GM18861 (cell line): ENCODE data around the gene CEPT1.

Experiments used
- ATAC-seq: cut with Tn5 transposase; IDR thresholded peaks from one replicate; pipeline ENCODE4 v1.9.1; 2021; ENCODE audit not compliant: unreplicated experiment

Gene CEPT1

DNA sequence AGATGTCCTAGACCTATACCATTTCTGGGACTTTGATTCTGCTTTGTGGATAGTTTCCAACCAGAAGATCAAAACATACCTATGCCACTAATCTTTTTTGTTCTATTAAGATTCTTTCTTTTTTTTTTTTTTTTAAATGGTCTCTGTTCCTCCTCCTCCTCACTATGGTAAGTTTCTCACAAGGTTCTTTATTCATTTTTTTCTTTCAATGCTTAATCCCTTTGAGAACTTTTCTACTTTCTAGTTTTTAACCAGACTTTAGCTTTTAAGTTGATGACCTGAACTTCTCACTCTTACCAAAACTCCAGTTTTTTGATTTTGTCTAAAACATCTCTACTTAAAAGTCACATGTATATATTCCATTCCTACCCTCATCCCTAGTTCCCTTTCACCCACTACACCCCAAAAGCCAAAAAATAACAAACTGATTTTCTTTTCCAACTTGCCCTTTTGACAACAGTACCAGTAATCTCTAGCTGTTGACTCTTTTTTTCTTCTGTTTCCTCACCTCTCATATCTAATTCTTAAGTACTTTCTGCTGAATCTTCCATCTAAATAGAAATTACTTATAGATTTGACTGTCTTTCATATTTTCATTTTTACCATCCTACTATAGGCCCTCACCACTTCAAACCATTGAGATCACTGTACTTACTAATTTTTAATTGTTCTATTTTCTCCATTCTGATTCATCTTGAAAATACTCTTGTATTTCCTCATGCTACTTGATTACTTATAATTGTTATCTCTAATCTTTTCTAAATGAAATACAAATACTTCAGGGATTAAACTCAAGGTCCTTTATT is 6.1 kb downstream of the CEPT1 start:
- no peak for ATAC-seq

DNA sequence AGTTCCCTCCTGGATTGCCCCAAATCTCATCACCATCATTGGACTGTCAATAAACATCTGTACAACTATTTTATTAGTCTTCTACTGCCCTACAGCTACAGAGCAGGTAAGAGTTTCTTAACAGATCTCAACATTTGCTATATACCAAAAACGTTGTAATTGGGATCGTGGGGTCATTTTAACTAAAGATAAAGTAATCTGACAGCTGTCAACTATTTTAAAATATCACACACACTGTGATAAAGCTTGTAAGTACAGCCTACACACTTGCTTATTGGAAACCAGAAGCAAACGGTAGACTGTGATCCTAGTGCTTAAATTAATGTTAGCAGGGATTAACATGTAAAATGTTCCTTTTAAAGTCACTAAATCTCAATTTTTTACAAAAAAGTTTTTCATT is 7.9 kb downstream of the CEPT1 start:
- ATAC-seq = no peak

DNA sequence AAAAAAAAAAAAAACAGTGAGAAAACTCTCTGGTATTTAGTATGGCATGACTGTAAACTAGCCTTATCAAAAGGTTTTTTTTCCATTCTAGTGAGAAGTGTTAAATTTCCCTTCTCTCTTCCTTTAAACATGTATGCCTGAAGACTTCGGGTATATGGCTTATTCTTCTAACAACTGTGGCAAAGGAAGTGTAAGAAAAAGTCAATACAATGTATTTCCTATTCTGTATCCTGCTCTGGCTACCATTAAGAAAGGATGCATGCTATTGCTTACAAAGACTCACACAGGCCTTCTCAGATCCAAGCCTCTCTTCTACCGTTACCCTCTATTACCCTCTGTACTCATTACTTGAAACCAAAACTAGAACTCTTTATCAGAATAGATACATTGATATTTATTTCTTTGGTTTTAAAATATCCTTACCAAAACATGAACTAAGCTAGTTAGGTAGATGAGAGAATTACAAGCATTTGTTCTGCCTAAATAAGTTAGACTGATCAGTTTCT is 8.4 kb downstream of the CEPT1 start:
- ATAC-seq = peak; percentile 64

GRCh38 chr1:111151838-111152237 is 11.8 kb downstream of the CEPT1 start:
- no peak for ATAC-seq

DNA sequence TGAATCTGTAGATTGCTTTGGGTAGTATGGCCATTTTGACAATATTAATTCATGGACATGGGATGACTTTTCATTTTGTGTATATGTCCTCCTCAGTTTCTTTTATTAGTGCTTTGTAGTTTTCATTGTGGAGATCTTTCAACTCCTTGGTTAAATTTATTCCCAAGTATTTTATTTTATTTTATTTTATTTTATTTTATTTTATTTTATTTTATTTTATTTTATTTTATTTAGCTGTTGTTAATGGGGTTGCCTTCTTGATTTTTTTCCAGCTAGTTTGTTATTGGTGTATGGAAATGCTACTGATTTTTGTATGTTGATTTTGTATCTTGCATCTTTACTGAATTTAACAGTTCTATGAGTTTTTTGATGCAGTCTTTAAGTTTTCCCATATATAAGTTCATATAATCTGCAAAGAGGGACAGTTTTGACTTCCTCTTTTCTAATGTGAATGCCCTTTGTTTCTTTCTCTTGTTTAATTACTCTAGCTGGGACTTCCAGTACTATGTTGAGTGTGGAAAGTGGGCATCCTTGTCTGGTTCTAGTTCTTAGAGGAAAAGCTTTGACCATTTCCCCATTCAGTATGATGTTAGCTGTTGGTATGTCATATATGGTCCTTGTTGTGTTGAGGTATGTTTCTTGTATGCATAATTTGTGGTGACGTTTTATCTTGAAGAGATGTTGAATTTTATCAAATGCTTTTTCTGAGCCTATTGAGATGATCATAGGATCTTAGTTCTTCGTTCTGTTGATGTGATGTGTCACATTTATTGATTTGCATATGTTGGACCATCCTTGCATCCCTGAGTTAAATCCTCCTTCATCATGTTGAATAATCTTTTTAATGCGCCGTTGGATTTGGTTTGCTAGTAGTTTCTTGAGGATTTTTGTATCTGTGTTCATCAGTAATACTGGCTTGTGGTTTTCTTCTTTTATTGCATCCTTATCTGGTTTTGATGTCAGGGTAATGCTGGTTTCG is 14.3 kb downstream of the CEPT1 start:
- ATAC-seq = no peak

DNA sequence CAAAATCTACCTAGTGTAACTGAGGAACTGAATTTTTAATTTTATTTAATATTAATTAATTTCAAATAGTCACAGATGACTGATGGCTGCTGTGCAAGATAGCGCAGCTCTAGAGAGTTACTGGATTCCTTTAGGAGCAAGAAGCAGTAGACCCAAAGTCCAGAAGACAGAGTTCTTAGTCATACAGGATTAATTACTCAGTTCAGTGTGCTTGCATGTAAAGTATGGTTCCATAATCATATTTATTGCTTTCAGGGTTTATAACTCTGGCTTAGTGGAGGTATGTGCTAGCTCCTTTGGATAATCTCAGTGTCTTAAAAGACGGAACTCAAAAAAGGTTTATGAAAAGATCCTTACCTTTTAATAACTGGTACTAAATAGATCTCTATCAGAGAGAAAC is 17.4 kb downstream of the CEPT1 start:
- ATAC-seq = no peak

DNA sequence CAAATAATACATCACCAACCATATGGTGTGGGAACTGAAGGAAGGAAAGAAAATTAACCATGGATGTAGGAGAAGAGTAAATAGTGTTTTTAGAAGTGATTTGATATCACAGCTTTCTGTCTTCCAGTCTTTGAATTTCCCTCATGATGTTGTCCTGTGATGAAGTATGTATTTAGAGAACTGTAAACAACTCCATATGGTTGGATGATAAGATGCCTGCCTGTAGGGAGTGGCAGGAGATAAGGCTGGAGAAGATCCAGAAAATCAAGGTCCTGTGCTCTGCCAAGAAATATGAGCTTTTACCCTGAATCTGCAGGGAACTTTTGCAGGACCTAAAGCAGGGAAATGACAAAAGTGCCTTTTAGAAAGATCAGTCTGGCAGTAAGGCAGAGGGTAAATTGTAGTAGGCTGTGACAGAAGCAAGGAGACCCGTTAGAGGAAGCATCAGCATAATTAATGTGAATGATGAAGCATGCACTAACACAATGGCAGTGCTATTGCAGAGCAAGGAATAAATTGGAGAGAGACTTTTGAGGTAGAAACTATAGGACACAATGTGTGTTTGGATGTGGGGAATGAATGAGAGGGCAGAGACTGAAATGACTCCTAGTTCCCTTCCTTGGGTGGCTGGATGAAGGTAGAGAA is 21.9 kb downstream of the CEPT1 start:
- ATAC-seq = no peak

GRCh38 chr1:111162488-111162880 is 22.5 kb downstream of the CEPT1 start:
- ATAC-seq = no peak

DNA sequence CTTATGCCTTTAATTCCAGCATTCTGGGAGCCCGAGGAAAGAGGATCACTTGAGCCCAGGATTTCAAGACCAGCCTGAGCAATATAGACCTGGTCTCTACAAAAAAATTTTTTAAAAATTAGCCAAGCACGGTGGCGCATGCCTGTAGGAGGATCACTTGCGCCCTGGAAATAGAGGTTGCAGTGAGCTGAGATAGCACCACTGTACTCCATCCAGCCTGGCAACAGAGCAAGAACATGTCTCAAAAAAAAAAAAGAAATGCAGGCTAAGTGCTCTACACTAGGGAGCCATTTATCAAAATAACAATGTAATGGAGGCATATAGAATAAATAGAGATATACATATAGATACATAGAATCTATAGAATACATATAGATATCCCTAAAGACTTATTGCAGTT is 23.3 kb downstream of the CEPT1 start:
- no peak for ATAC-seq

DNA sequence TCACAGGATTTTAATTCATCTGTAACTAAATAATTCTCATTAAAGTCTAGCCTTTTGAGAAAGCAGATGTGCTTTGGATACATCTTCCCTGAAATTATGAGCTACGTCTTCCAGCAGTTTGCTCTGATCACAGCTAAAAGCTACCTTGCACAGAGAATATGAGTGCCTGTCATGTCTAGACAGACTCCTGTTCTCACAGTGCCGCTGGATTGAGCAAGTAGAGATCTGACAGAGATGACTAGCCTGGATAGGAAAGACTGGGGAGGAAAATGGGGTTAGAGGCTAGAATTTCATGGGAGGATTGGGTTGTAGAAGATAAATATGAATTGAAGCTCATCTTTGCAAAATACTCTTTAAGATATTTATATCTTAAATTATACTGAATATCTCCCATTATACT is 24.1 kb downstream of the CEPT1 start:
- no peak for ATAC-seq

DNA sequence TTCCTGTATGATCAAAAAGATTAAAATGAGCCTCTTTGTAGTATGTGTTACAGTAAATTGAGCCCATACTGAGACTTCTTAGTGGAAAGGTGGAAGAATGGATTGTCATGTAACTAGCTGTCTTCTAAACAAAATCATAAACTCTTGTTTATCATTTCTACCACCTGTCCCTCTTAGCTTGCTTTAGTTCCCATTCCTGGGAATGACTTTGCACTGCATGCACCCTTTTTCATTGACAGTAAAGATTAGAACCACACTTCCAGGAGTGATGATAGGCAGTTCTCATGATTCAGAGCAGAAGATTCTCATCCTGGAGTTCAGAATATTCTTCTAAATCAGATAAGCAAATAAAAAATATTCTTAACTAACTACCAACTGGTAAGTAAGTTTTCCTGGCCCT is 32.4 kb downstream of the CEPT1 start:
- ATAC-seq = no peak

- ATAC-seq = no peak
These were observed 34.0 kb downstream of the CEPT1 start for GRCh38 chr1:111174070-111174469.

DNA sequence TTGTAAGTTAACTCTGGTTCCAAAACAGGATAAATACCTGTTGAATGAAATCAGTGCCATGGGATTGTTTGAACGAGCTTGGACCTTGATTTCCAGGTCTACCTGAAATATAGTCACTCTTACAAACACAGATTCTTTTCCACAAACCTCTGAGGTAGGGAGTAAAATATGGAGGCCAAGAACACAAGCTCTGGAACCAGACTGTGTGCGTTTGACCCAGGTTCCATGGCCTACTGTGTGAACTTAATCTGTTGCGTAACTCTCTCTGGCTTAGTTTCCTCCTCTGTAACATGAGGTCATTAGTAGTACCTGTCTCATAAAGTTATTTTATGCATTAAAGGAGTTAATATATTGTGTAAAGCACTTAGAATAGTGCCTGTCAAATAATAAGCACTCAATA is 35.3 kb downstream of the CEPT1 start:
- ATAC-seq = no peak

- ATAC-seq = peak; percentile 73
These were observed 36.7 kb downstream of the CEPT1 start for GRCh38 chr1:111176678-111177077.

DNA sequence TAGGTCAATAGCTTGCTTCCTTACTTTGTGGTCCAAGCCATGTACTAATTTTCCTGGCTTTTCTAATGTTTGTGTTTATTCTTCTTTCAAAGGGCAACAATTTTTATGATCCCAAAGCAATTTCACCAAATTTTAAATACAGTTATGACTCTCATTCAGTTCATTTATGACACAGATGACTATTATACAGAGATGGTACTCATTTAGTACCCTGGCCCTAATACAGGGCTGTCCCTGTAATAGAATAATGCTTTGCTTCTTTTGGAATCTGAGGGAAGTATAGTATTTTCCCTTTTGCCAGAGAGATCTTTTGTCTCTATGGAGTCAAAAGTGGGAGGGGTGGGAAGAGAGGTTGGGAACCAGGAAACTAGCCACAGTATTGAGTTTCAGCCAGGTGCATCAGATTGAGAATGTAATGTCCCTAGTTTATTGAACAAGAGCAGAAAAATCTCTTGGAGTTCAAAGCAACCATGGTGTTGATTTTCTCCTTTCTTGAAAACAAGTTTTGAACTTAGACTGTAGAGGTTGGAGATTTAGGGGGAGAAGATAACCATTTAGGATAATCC is 40.0 kb downstream of the CEPT1 start:
- no peak for ATAC-seq

- no peak for ATAC-seq
These were observed 42.0 kb downstream of the CEPT1 start for GRCh38 chr1:111182052-111182451.

- no peak for ATAC-seq
These were observed 43.5 kb downstream of the CEPT1 start for GRCh38 chr1:111183308-111184069.

DNA sequence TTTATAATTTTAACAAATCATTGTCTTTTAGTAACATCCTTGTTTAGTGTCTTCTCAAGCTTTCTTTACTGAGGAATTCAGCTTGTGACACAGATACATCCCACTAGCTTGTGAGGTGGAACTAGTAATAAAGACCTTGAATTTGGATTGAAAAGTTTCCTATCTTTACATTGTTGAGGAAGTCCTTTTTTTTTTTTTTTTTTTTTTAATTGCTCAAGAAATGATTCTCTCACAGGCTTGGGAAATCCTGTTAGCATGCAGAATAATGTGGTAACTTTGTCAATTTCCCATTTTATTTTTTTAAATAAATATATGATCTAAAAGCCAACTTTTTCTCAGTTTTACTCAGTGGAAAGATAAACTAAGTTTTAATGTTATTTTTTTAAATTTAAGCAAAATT is 44.6 kb downstream of the CEPT1 start:
- ATAC-seq = no peak

DNA sequence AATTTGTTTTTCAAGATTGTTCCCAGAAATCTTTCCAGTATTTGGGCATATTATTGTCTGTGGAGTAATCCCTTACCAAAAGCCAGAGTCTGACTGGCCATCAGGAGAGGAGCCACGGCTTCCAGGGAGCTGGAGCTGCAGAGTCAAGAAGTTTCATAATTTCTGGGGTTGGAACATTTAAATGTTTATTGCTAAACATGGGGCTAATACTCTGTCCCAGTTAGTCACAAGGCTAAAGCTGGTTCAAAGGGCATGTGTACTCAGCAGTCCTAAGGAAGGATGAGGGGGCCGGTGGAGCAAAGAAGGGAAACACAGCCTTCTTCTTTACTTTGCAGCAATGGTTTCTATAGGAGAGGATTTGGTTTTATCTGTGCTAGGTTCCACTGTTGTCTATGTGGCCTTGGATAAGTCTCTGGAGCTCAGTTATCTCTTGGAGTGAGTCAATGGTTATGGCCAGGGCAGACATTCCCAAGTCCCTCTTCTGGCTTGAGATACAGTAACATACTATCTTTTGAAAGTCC is 51.0 kb downstream of the CEPT1 start:
- no peak for ATAC-seq

GRCh38 chr1:111191496-111191895 is 51.5 kb downstream of the CEPT1 start:
- no peak for ATAC-seq
